Trophoblast cell (in vitro differentiated cells and primary cell): ENCODE data around the gene TAPT1.

Experiments
- DNase-seq, 2 donors: peaks; one replicate each; pipeline ENCODE4 v3.0.0-alpha.2; 2016
- H2AFZ ChIP-seq: 2 replicates; pipeline ENCODE4 v1.6.1; 2013; ENCODE audit warnings: low read length, moderate library complexity, mild to moderate bottlenecking; ENCODE audit not compliant: insufficient read depth, poor library complexity
- H2AK5ac ChIP-seq: 2 replicates; pipeline ENCODE4 v1.6.1; 2013; ENCODE audit warnings: mild to moderate bottlenecking, low read length
- H2BK120ac ChIP-seq: 2 replicates; pipeline ENCODE4 v1.6.1; 2013; ENCODE audit warnings: low read length, mild to moderate bottlenecking, moderate library complexity; ENCODE audit not compliant: insufficient read depth, poor library complexity
- H2BK12ac ChIP-seq: 2 replicates; pipeline ENCODE4 v1.6.1; 2013; ENCODE audit warnings: mild to moderate bottlenecking, low read length, moderate library complexity
- H2BK5ac ChIP-seq: 2 replicates; pipeline ENCODE4 v1.6.1; 2013; ENCODE audit warnings: low read length, low read depth, moderate library complexity, mild to moderate bottlenecking; ENCODE audit not compliant: poor library complexity
- H3K14ac ChIP-seq: 2 replicates; pipeline ENCODE4 v1.6.1; 2013; ENCODE audit warnings: mild to moderate bottlenecking, low read length
- H3K18ac ChIP-seq: 2 replicates; pipeline ENCODE4 v1.6.1; 2013; ENCODE audit warnings: mild to moderate bottlenecking, low read length
- H3K23ac ChIP-seq: 2 replicates; pipeline ENCODE4 v1.6.1; 2013; ENCODE audit warnings: low read length
- H3K27ac ChIP-seq: 2 replicates; pipeline ENCODE4 v1.5.1; 2013; ENCODE audit warnings: low read depth, mild to moderate bottlenecking, inconsistent platforms, low read length, moderate library complexity
- H3K27me3 ChIP-seq: 2 replicates; pipeline ENCODE4 v1.6.1; 2013; ENCODE audit warnings: inconsistent platforms, mild to moderate bottlenecking, low read length, moderate library complexity; ENCODE audit not compliant: insufficient read depth
- H3K36me3 ChIP-seq, 2 experiments: 1 replicate in 1 of 2; 2 replicates in 1 of 2; pipeline ENCODE4 v1.6.1; 2013; ENCODE audit warnings: low read length in 2 of 2, mild to moderate bottlenecking in 2 of 2, moderate library complexity in 1 of 2; ENCODE audit not compliant: insufficient read depth in 2 of 2, control insufficient read depth in 1 of 2
- H3K4ac ChIP-seq: 2 replicates; pipeline ENCODE4 v1.6.1; 2013; ENCODE audit warnings: low read depth, mild to moderate bottlenecking, low read length, moderate library complexity
- H3K4me1 ChIP-seq, 2 experiments: 1 replicate in 1 of 2; 2 replicates in 1 of 2; pipeline ENCODE4 v1.6.1; 2013; ENCODE audit warnings: low read length in 2 of 2, mild to moderate bottlenecking in 2 of 2, moderate library complexity in 1 of 2; ENCODE audit not compliant: insufficient read depth in 2 of 2, control insufficient read depth in 1 of 2
- H3K4me2 ChIP-seq: 2 replicates; pipeline ENCODE4 v1.6.1; 2013; ENCODE audit warnings: inconsistent platforms, mild to moderate bottlenecking, low read length, moderate library complexity
- H3K4me3 ChIP-seq: 2 replicates; pipeline ENCODE4 v1.5.1; 2013; ENCODE audit warnings: mild to moderate bottlenecking, low read depth, low read length, inconsistent platforms
- H3K79me1 ChIP-seq: one replicate; pipeline ENCODE4 v1.6.1; 2013; ENCODE audit warnings: low read length
- H3K79me2 ChIP-seq: 2 replicates; pipeline ENCODE4 v1.6.1; 2013; ENCODE audit warnings: low read length, mild to moderate bottlenecking; ENCODE audit not compliant: control insufficient read depth, insufficient read depth, poor library complexity
- H3K9ac ChIP-seq: 2 replicates; pipeline ENCODE4 v1.6.1; 2013; ENCODE audit warnings: mild to moderate bottlenecking, low read length
- H3K9me3 ChIP-seq: 2 replicates; pipeline ENCODE4 v1.6.1; 2013; ENCODE audit warnings: low read depth, mild to moderate bottlenecking, control low read depth, inconsistent platforms, low read length; ENCODE audit not compliant: insufficient read depth
- H4K12ac ChIP-seq: 2 replicates; pipeline ENCODE4 v1.6.1; 2013; ENCODE audit warnings: low read depth, mild to moderate bottlenecking, low read length, moderate library complexity
- H4K8ac ChIP-seq: 2 replicates; pipeline ENCODE4 v1.6.1; 2013; ENCODE audit warnings: low read depth, mild to moderate bottlenecking, low read length, moderate library complexity
- H4K91ac ChIP-seq: one replicate; pipeline ENCODE4 v1.6.1; 2013; ENCODE audit warnings: low read depth, mild to moderate bottlenecking, low read length, moderate library complexity
- WGBS: extraction: QIAGEN DNeasy Blood & Tissue Kit; methylation state at CpG from one replicate; pipeline ENCODE4 v1.1.7; 2013; ENCODE audit warnings: missing lambda C conversion rate; ENCODE audit not compliant: insufficient read length, insufficient coverage; ENCODE audit errors: extremely low coverage; 5-methylcytosine and 5-hydroxymethylcytosine counted together

TAPT1 gene

DNA sequence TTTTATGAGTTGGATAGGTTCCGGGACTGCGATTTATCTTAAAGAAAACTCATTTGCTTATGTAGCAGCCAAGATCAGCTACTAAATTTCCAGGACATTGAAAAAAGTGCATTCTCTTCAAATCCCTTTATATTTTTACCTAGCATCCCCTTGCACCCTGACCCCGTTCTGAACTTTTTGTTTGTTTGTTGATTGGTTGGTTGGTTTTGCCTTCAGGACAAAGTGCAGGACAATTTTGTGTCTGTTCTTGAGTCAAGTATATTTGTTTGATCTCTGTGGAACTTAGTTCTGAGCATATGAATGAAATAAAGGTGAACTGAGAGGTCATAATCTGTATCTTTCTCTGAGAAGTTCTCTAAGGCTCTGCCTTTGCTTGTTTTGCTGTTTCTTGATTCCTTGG, 12.8 kb upstream of the TAPT1 start:
- no peaks in the 10 kb centered on the region for H3K36me3 ChIP-seq
- H3K4me3 ChIP-seq = no peak overlapping the region
- no peak overlapping the region for H3K18ac ChIP-seq
- no peak overlapping the region for H3K9ac ChIP-seq
- H3K79me1 ChIP-seq = no peaks in the 10 kb centered on the region
- no peak overlapping the region for H3K4me2 ChIP-seq
- H2BK12ac ChIP-seq = no peak overlapping the region
- H4K12ac ChIP-seq = no peak overlapping the region
- no peak overlapping the region for H3K14ac ChIP-seq
- H4K91ac ChIP-seq = no peak overlapping the region
- no peaks in the 10 kb centered on the region for H3K27me3 ChIP-seq
- H3K4me1 ChIP-seq = no peaks in the 10 kb centered on the region
- H2BK120ac ChIP-seq = no peak overlapping the region
- no peaks in the 10 kb centered on the region for H3K79me2 ChIP-seq
- WGBS = no CpG with 5 or more reads among the region's 3 CpGs
- H3K4ac ChIP-seq = no peak overlapping the region
- H3K27ac ChIP-seq = no peak overlapping the region
- H2AFZ ChIP-seq = no peak overlapping the region
- no peak overlapping the region for H2BK5ac ChIP-seq
- H4K8ac ChIP-seq = no peak overlapping the region
- no peaks in the 10 kb centered on the region for H3K9me3 ChIP-seq
- no peak overlapping the region for H3K23ac ChIP-seq
- no peak overlapping the region for H2AK5ac ChIP-seq
- DNase-seq = no peak

GRCh38 chr4:16238327-16238726, 12.1 kb upstream of the TAPT1 start:
- Histone ChIP-seq H3K79me2 (no peaks in the 10 kb centered on the region), H3K4me2 (no peak overlapping the region), H4K8ac (no peak overlapping the region), H4K12ac (no peak overlapping the region), H3K27me3 (no peaks in the 10 kb centered on the region), H2BK12ac (no peak overlapping the region), H3K4ac (no peak overlapping the region), H2BK5ac (no peak overlapping the region), H3K9me3 (no peaks in the 10 kb centered on the region), H3K4me3 (no peak overlapping the region), H3K14ac (no peak overlapping the region), H3K18ac (no peak overlapping the region), H4K91ac (no peak overlapping the region), H3K9ac (no peak overlapping the region), H2AK5ac (no peak overlapping the region), H3K27ac (no peak overlapping the region), H2BK120ac (no peak overlapping the region), H3K36me3 (no peaks in the 10 kb centered on the region), H2AFZ (no peak overlapping the region), H3K4me1 (no peaks in the 10 kb centered on the region), H3K23ac (no peak overlapping the region), H3K79me1 (no peaks in the 10 kb centered on the region)
- DNase-seq = no peak
- WGBS = no CpG with 5 or more reads among the region's 3 CpGs

DNA sequence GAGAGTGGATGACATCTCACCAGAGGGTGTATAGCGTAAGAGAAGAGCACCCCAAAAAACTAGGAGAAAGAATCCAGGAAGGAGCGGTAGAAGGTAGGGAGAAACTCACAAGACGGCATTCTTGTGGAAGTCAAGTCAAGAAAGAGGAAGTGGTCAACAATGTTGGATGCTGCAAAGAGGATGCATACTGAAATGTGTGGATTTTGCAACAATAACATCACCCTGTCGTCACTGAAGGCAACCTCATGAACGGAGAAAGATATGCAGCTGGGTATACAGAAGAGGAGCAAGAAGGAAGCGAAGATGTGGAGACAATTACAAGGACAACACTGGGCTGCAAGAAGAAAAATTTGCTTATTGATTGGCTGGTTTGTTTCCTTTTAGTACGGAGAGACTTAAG, 11.4 kb upstream of the TAPT1 start:
- Histone ChIP-seq H2AK5ac (no peak overlapping the region), H3K4me1 (no peaks in the 10 kb centered on the region), H3K9ac (no peak overlapping the region), H2BK12ac (no peak overlapping the region), H3K23ac (peak overlapping the region; percentile 80), H3K79me1 (no peaks in the 10 kb centered on the region), H4K8ac (no peak overlapping the region), H4K91ac (no peak overlapping the region), H4K12ac (no peak overlapping the region), H3K27ac (no peak overlapping the region), H3K18ac (no peak overlapping the region), H3K79me2 (no peaks in the 10 kb centered on the region), H2BK120ac (no peak overlapping the region), H2AFZ (no peak overlapping the region), H3K4ac (no peak overlapping the region), H3K9me3 (no peaks in the 10 kb centered on the region), H3K14ac (no peak overlapping the region), H3K4me3 (no peak overlapping the region), H2BK5ac (no peak overlapping the region), H3K36me3 (no peaks in the 10 kb centered on the region), H3K4me2 (no peak overlapping the region), H3K27me3 (no peaks in the 10 kb centered on the region)
- WGBS = no CpG with 5 or more reads among the region's 7 CpGs
- DNase-seq = peak in 1 of 2 donors; percentile 10

DNA sequence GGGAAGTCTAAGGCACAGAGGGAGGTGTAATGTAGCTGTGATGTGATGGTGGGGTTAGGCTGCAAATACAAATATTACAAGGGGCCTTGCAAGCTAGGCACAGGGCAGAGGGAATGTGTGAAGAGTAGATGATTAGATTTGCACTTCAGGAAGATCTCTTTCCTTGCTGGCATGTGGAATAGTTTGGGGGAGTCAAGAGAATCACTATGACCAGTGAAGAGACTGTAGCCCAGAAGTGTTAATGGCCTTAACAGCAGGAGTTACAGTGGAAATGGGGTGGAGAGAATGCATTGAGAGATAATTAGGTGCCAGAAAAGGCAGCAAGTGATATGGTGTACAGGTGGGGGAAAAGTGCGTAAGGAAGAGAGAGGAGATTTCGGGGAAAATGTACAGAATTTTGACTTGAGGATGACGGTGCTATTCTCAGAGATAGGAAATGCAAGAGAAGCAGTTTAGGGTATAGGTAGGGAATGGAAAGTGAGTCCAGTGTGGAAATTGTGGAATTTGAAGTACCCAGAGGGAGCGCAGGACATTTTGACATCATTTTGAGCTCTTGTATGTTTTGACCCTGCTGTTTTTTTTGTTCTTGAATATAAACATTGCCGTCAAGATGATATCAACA, 10.2 kb upstream of the TAPT1 start:
- H2AFZ ChIP-seq = no peak overlapping the region
- WGBS = 100% methylated on average over 3 of the region's 5 CpGs
- H3K4ac ChIP-seq = no peak overlapping the region
- H3K18ac ChIP-seq = no peak overlapping the region
- DNase-seq = no peak
- H2BK12ac ChIP-seq = no peak overlapping the region
- H3K79me2 ChIP-seq = no peaks in the 10 kb centered on the region
- no peak overlapping the region for H3K9ac ChIP-seq
- no peak overlapping the region for H2AK5ac ChIP-seq
- no peak overlapping the region for H3K4me2 ChIP-seq
- H4K91ac ChIP-seq = no peak overlapping the region
- no peak overlapping the region for H3K4me3 ChIP-seq
- no peaks in the 10 kb centered on the region for H3K4me1 ChIP-seq
- no peaks in the 10 kb centered on the region for H3K79me1 ChIP-seq
- no peaks in the 10 kb centered on the region for H3K36me3 ChIP-seq
- no peak overlapping the region for H4K12ac ChIP-seq
- no peak overlapping the region for H2BK5ac ChIP-seq
- H3K14ac ChIP-seq = no peak overlapping the region
- no peak overlapping the region for H3K23ac ChIP-seq
- H4K8ac ChIP-seq = no peak overlapping the region
- H3K9me3 ChIP-seq = no peaks in the 10 kb centered on the region
- no peak overlapping the region for H2BK120ac ChIP-seq
- no peak overlapping the region for H3K27ac ChIP-seq
- no peaks in the 10 kb centered on the region for H3K27me3 ChIP-seq
